ENCODE results near the gene WWOX. TPM values are rescaled to one million over a fixed set of nuclear protein-coding genes. Genes with fewer than 3 reads are reported as not detected.
"Not testable (repeated sequence)": the region's sequence is repeated elsewhere in the genome, so short reads cannot be mapped to it uniquely, and the experiment has no call there.

The WWOX gene
- total RNA-seq, 2 donors from 2014 or later, result 30.0 to 35.4 TPM

- Mint-ChIP-seq H3K36me3 (ENCODE audit: low read depth) (no peaks in the 10 kb centered on the region), H3K4me1 (peaks cover 4% of the 10 kb centered on the region), H3K9me3 (peaks cover 10% of the 10 kb centered on the region), H3K4me3 (no peak overlapping the region), H3K27ac (no peak overlapping the region), H3K27me3 (ENCODE audit: insufficient read depth) (peaks cover 24% of the 10 kb centered on the region)
- H3K9me3 ChIP-seq (ENCODE audit: control insufficient read depth, low read length), result peaks cover 15% of the 10 kb centered on the region
- H3K4me3 ChIP-seq (ENCODE audit: low read length), result no peak overlapping the region
- no peaks in the 10 kb centered on the region for H3K36me3 ChIP-seq (ENCODE audit: control insufficient read depth, insufficient read depth, low read length)
- 93 to 96% methylated on average over 20 of the region's 20 CpGs for WGBS, 2 experiments (ENCODE audit: insufficient coverage in 1 of 2, insufficient read length in 1 of 2)
- no peak overlapping the region for H3K9ac ChIP-seq (ENCODE audit: extremely low read depth, low read length, poor library complexity, severe bottlenecking)
- H3K4me1 ChIP-seq (ENCODE audit: control insufficient read depth, insufficient read depth, low read length), result no peaks in the 10 kb centered on the region
- no peak for DNase-seq
- no peak for TF ChIP-seq CTCF (conservative IDR thresholded peaks at IDR 0.05)
- H3K27ac ChIP-seq (ENCODE audit: low read depth, low read length), result no peak overlapping the region
- peaks cover 34% of the 10 kb centered on the region for H3K27me3 ChIP-seq (ENCODE audit: control insufficient read depth, insufficient read depth, low read length, poor library complexity, severe bottlenecking)
Observed at GRCh38 chr16:79229361-79229760, 1129.9 kb downstream of the WWOX start.

GRCh38 chr16:79245700-79246099 lies 1146.2 kb downstream of the WWOX start:
- not testable (repeated sequence) for H3K9me3 ChIP-seq (ENCODE audit: control insufficient read depth, low read length); H3K27ac ChIP-seq (ENCODE audit: low read depth, low read length); H3K9ac ChIP-seq (ENCODE audit: extremely low read depth, low read length, poor library complexity, severe bottlenecking); H3K27me3 ChIP-seq (ENCODE audit: control insufficient read depth, insufficient read depth, low read length, poor library complexity, severe bottlenecking); H3K27me3 Mint-ChIP-seq (ENCODE audit: insufficient read depth); H3K4me1 Mint-ChIP-seq; DNase-seq; H3K27ac Mint-ChIP-seq; H3K4me3 Mint-ChIP-seq; H3K36me3 ChIP-seq (ENCODE audit: control insufficient read depth, insufficient read depth, low read length); H3K4me1 ChIP-seq (ENCODE audit: control insufficient read depth, insufficient read depth, low read length); H3K36me3 Mint-ChIP-seq (ENCODE audit: low read depth); H3K4me3 ChIP-seq (ENCODE audit: low read length)
- 95 to 100% methylated on average over 2 of the region's 2 CpGs for WGBS, 2 experiments (ENCODE audit: insufficient coverage in 1 of 2, insufficient read length in 1 of 2)
- H3K9me3 Mint-ChIP-seq, result peaks cover 17% of the 10 kb centered on the region

GRCh38 chr16:79247386-79247785 lies 1147.9 kb downstream of the WWOX start:
- H3K27me3 Mint-ChIP-seq (ENCODE audit: insufficient read depth), result no peaks in the 10 kb centered on the region
- 77 to 100% methylated on average over 2 to 5 of the region's 5 CpGs for WGBS, 2 experiments (ENCODE audit: insufficient coverage in 1 of 2, insufficient read length in 1 of 2)

More at GRCh38 chr16:79247386-79247785, 1147.9 kb downstream of the WWOX start:
- TF ChIP-seq CTCF (conservative IDR thresholded peaks at IDR 0.05), result no peak
- Histone ChIP-seq H3K9me3 (ENCODE audit: control insufficient read depth, low read length) (no peaks in the 10 kb centered on the region), H3K36me3 (ENCODE audit: control insufficient read depth, insufficient read depth, low read length) (no peaks in the 10 kb centered on the region), H3K4me1 (ENCODE audit: control insufficient read depth, insufficient read depth, low read length) (no peaks in the 10 kb centered on the region), H3K27ac (ENCODE audit: low read depth, low read length) (no peak overlapping the region), H3K4me3 (ENCODE audit: low read length) (no peak overlapping the region), H3K27me3 (ENCODE audit: control insufficient read depth, insufficient read depth, low read length, poor library complexity, severe bottlenecking) (no peaks in the 10 kb centered on the region), H3K9ac (ENCODE audit: extremely low read depth, low read length, poor library complexity, severe bottlenecking) (no peak overlapping the region)
- Mint-ChIP-seq H3K27ac (no peak overlapping the region), H3K4me1 (peaks cover 6% of the 10 kb centered on the region), H3K36me3 (ENCODE audit: low read depth) (no peaks in the 10 kb centered on the region), H3K9me3 (peaks cover 5% of the 10 kb centered on the region), H3K4me3 (no peak overlapping the region)
- no peak for DNase-seq

Data from endodermal cell (in vitro differentiated cells).